Fibroblast of mammary gland (primary cell): ENCODE results near the gene NINJ2.

ENCODE experiments used
- DNase-seq: peaks from one replicate; pipeline ENCODE4 v3.0.0-alpha.2; 2010; ENCODE audit warnings: low read depth
- H3K4me3 ChIP-seq: 2 replicates; pipeline ENCODE4 v1.5.1; 2011; ENCODE audit warnings: low read depth, mild to moderate bottlenecking, low read length, moderate library complexity; ENCODE audit not compliant: control insufficient read depth
- TF ChIP-seq, protein P1 (sequence below): conservative IDR thresholded peaks from 2 replicates; pipeline ENCODE4 v1.5.1; 2011; ENCODE audit warnings: low read depth, low read length, inconsistent platforms; ENCODE audit not compliant: control insufficient read depth, insufficient read depth

The NINJ2 gene

DNA sequence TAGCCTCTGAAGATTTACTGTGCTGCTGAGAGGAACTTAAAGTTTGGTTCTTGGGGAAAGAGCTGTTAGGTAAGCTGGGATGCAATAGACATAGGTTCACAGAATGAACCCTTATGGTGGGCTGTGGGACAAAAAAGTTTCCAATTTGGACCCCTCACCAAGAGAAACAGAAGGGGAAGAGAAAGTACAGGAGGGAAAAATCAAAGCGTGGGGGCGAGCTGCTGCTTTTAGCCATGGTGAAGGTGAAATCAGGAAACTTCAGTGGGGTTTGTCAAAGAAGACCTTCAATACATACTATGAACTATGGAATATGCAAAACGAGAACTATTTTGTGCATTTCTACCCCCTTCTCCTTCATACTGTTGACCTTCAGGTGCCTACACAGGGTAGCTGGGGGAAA lies 10.6 kb upstream of the NINJ2 start:
- TF ChIP-seq, protein P1, sequence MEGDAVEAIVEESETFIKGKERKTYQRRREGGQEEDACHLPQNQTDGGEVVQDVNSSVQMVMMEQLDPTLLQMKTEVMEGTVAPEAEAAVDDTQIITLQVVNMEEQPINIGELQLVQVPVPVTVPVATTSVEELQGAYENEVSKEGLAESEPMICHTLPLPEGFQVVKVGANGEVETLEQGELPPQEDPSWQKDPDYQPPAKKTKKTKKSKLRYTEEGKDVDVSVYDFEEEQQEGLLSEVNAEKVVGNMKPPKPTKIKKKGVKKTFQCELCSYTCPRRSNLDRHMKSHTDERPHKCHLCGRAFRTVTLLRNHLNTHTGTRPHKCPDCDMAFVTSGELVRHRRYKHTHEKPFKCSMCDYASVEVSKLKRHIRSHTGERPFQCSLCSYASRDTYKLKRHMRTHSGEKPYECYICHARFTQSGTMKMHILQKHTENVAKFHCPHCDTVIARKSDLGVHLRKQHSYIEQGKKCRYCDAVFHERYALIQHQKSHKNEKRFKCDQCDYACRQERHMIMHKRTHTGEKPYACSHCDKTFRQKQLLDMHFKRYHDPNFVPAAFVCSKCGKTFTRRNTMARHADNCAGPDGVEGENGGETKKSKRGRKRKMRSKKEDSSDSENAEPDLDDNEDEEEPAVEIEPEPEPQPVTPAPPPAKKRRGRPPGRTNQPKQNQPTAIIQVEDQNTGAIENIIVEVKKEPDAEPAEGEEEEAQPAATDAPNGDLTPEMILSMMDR = no peak
- DNase-seq = no peak
- H3K4me3 ChIP-seq = no peak overlapping the region

DNA sequence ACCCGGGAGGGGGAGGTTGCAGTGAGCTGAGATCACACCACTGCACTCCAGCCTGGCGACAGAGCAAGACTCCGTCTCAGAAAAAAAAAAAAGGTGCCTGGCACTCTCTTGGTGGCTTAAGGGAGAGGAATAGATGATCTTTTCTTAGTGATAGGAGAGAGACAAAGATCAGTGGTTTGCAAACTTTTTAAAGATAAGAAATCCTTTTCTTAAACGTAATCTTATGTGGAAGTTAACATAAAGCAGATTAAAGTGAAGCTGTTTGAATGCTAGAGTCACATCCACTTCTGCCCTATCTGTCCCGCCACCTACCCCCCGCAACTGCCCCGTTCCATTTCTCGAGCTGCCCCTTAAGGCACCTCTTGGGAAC lies 6.3 kb upstream of the NINJ2 start:
- no peak overlapping the region for H3K4me3 ChIP-seq
- TF ChIP-seq, protein P1 = no peak
- no peak for DNase-seq

DNA sequence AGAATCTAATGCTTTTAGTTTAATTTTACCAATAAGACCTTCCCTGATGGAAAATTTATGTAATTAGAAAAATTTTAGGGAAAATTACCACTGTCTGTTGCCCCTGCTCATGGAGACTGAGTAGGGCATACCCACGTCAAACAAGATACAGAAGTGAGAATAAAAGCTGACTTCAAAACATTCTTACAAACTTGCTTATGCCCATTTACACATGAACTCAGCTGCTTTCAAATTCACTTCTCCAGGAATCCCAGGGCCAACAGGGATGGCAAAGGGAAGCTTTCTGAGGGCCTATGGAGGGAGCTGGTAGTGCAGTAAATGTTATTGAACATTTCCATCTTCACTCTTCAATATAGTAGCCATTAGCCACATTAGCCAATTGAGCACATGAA lies 4.8 kb upstream of the NINJ2 start:
- no peak overlapping the region for H3K4me3 ChIP-seq
- TF ChIP-seq, protein P1 = no peak
- DNase-seq = no peak

DNA sequence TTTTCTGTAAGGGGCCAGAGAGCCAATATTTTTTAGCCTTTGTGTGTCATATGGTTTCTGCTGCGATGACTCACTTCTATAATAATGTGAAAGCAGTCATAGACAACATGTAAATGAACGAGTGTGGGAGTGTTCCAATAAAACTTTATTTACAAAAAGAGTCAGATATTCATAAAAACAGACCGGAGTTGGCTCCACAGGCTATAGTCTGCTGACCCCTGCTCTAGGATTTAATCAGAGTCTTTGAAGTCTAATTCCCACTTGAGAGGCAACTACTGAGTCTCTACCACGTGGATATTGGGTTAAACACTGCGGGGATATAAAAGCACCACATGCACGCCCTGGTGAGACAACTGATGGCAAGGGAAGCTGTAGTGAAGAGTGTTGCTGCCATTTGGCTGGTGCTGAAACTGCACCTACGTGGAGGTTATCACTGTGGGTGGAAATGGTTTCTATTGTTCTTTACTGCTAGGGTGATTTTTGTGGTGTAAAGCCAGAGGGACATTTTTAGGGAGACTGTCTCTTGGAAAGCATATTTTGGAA lies 3.6 kb upstream of the NINJ2 start:
- no peak overlapping the region for H3K4me3 ChIP-seq
- peak; percentile 73 for DNase-seq
- TF ChIP-seq, protein P1 = no peak

DNA sequence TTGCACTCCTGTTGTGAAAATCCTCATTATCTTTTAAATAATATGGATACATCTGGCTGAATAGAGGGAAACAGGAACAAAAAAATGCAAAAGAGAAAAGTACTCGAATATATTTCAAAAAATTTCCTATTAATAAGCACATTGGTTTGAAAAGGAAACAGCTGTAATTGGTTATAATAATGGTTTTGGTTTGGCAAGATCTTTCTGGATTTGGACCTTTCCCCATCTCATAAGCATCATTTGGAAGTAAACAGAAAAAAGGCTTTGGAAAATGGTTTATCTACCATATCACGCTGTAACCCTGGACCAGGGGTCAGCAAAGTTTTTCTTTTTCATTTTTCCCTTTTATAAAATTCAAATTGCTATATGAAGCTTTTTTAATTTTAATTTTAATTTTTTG lies 2.8 kb upstream of the NINJ2 start:
- TF ChIP-seq, protein P1 = no peak
- H3K4me3 ChIP-seq = no peak overlapping the region
- DNase-seq = peak; percentile 32

DNA sequence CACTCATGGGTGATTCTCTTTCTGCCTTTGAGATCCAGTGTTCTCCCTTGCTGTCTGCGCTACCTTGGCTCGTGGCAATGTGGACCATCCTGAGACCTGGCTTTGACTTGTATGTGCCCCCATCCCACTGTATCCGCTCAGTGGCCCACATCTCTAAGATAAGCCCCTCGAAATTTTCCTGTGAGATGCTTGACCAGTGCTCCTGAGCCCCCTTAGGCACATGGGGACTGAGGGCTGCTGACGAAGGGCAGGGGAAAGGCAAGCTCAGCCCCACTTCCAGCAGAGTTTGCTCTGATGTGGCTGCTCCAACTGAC lies 1.5 kb upstream of the NINJ2 start:
- TF ChIP-seq, protein P1 = no peak

More for the DNA sequence above, 1.5 kb upstream of the NINJ2 start:
- H3K4me3 ChIP-seq = no peak overlapping the region
- no peak for DNase-seq
